C4-2B (cell line): Measurements from ENCODE around the gene PRPH.
A peak's percentile ranks its signal among the peaks of the same experiment; 100 is the strongest.

Experiments used
- H3K27ac ChIP-seq: fragments of 450-650 bp; 2 replicates; pipeline ENCODE4 v1.5.1; 2017
- ZFX ChIP-seq: fragments of 450-650 bp; IDR thresholded peaks from 2 replicates; pipeline ENCODE4 v1.6.1; 2017
- TF ChIP-seq, protein P1 (sequence below): fragments of 450-650 bp; conservative IDR thresholded peaks from 2 replicates; pipeline ENCODE4 v1.5.1; 2017; ENCODE audit warnings: mild to moderate bottlenecking

Gene PRPH

DNA sequence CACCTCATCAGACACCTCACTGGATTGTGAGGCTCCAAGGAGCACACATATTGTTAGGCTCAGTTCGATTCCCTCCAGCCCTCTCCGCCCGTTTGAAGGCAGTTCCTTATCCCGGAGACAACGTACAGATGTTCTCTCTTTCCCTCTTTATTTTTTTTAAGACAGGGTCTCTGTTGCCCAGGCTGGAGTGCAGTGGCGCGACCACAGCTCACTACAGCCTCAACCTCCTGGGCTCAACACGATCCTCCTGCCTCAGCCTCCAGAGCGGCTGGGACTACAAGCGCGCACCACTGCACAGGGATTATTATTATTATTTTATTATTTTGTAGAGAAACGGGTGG is 27.4 kb downstream of the PRPH start:
- TF ChIP-seq, protein P1, sequence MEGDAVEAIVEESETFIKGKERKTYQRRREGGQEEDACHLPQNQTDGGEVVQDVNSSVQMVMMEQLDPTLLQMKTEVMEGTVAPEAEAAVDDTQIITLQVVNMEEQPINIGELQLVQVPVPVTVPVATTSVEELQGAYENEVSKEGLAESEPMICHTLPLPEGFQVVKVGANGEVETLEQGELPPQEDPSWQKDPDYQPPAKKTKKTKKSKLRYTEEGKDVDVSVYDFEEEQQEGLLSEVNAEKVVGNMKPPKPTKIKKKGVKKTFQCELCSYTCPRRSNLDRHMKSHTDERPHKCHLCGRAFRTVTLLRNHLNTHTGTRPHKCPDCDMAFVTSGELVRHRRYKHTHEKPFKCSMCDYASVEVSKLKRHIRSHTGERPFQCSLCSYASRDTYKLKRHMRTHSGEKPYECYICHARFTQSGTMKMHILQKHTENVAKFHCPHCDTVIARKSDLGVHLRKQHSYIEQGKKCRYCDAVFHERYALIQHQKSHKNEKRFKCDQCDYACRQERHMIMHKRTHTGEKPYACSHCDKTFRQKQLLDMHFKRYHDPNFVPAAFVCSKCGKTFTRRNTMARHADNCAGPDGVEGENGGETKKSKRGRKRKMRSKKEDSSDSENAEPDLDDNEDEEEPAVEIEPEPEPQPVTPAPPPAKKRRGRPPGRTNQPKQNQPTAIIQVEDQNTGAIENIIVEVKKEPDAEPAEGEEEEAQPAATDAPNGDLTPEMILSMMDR = no peak
- TF ChIP-seq ZFX = no peak
- H3K27ac ChIP-seq = peak overlapping the region; percentile 78

DNA sequence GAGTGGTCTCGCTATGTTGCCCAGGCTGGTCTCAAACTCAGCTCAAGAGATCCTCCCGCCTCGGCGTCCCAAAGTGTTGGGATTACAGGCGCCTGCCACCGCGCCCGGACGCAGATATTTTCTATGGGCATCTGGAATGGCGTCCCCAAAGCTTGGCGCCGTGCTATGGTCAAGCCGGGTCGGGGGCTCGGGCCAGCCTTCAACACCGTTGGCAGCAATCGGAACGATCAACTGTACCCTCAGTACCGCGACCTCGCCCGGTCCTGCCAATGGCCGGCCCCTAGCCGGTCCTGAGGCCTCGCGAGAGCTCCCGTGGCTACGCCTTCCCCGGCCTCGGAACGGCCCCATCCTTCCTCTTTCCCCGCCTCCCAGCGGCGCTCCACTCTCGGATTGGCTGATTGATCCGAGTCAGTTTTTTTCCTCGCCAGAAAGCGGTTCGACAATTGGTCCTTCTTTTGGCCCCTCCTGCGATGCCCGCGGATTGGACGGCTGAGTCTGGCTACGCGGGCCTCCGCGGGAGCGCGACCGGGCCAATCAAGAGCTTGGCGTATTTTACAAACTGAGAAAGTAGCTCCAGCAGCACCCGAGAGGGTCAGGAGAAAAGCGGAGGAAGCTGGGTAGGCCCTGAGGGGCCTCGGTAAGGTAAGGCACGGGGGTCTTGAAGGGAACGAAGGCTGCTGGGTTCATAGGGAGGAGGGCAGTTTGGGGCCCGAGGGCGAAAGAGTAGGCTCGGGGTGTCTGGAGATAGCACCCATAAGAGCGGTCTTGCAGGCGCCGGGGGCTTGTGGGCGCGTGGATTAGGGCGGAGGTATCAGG is 28.0 kb downstream of the PRPH start, which contains the start of gene TROAP:
Gene TROAP (plus strand): TSS at position 548 of the 816 bp plus-strand sequence. CDS start 354 bp downstream, outside the sequence.
- TF ChIP-seq, protein P1 = no peak
- TF ChIP-seq ZFX = peak; percentile 46; the same call in 1 of the 2 replicates
- peak within 1 kb of the TSS; percentile 78 for H3K27ac ChIP-seq

DNA sequence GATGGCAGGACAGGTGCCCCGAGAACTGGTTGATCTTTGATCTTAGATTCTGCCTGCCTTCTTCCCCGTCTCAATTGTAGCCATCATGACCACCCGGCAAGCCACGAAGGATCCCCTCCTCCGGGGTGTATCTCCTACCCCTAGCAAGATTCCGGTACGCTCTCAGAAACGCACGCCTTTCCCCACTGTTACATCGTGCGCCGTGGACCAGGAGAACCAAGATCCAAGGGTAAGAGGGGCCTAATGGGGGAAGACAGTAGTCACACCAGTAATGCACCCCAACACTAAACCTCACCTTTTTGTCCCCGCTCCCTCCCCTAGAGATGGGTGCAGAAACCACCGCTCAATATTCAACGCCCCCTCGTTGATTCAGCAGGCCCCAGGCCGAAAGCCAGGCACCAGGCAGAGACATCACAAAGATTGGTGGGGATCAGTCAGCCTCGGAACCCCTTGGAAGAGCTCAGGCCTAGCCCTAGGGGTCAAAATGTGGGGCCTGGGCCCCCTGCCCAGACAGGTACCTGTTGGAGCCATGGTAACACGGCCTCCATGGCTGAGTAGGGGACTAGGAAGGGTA is 28.7 kb downstream of the PRPH start:
- TF ChIP-seq, protein P1 = no peak
- 0 out of 2 replicates have a peak, but pooled peaks have one; percentile 6 for TF ChIP-seq ZFX
- peak overlapping the region; percentile 78 for H3K27ac ChIP-seq

DNA sequence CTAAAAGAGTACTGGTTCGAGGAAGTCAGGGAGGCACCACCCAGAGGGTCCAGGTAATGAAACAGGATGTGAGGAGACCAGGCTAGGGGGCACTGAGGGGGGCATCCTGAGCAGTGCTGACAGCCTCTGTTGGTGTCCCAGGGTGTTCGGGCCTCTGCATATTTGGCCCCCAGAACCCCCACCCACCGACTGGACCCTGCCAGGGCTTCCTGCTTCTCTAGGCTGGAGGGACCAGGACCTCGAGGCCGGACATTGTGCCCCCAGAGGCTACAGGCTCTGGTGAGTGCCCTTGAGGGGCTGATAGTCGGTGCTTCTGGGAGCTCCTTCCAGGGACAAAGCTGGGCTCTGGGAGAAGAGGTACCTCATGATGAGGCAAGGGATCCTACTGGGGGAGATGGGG is 30.7 kb downstream of the PRPH start:
- no peak for TF ChIP-seq ZFX
- TF ChIP-seq, protein P1 = no peak
- H3K27ac ChIP-seq = no peak overlapping the region

DNA sequence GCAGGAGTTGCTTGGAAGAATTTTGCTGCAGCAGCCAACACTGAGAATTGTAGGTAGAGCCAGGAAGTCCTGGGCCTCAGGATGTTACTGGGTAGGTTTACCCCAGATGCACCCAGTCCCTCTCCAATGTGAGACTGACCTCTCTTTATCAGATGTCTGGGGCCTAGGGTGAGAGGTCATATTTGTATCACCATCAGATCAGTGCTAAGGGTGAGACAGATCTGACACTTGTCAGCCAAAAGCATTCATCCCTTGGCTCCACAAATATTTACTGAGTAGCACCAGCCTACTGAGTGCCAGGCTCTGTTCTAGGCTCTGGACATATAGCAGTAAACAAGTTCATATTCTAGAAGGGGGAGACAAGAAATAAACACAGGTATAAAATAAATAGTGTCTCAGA is 32.4 kb downstream of the PRPH start:
- no peak for TF ChIP-seq ZFX
- TF ChIP-seq, protein P1 = no peak
- H3K27ac ChIP-seq = no peak overlapping the region

DNA sequence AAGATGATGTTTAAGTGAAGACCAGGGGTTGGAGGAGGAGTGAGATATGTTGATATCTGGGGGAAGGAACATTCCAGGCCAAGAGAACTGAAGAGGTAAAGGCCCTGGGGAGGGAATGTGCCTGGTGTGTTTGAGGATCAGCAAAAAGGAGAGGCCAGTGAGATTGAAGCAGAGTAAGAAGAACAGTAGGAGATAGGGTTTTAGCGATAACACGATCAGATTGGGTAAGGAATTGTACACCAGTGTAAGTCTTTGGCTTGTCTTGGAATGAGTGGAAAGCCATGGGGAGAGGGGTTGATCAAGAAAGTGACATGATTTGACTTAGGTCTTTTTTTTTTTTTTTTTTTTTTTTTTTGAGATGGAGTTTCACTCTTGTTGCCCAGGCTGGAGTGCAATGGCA is 32.9 kb downstream of the PRPH start:
- TF ChIP-seq ZFX = no peak
- TF ChIP-seq, protein P1 = no peak
- H3K27ac ChIP-seq = no peak overlapping the region

DNA sequence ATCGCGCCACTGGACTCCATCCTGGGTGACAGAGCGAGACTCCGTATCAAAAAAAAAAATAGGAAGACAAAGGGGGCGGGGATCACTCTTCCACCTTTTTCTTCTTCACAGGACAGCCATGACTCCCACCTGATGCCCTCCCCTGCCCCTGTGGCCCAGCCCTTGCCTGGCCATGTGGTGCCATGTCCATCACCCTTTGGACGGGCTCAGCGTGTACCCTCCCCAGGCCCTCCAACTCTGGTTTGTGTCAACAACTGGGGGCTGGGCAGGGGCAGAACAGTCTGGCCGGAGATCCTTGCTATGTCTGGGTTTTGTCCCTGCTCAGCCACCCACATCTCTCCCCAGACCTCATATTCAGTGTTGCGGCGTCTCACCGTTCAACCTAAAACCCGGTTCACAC is 33.9 kb downstream of the PRPH start:
- TF ChIP-seq ZFX = no peak
- TF ChIP-seq, protein P1 = no peak
- H3K27ac ChIP-seq = no peak overlapping the region
